ENCODE results near the gene C3orf80.
"Not testable (repeated sequence)": the region's sequence is repeated elsewhere in the genome, so short reads cannot be mapped to it uniquely, and the experiment has no call there.

C3orf80 gene

GRCh38 chr3:160224811-160225175, 429 bp upstream of the C3orf80 start:
- Mint-ChIP-seq H3K27me3 (peaks cover 54 to 56% of the 10 kb centered on the region in 2 donors), H3K4me1 (ENCODE audit: low read depth in 2 of 2) (peaks cover 10 to 12% of the 10 kb centered on the region in 2 donors), H3K9me3 (no peaks in the 10 kb centered on the region), H3K36me3 (ENCODE audit: insufficient read depth) (no peaks in the 10 kb centered on the region), H3K27ac (peak overlapping the region in 1 of 2 donors; percentile 59), H3K4me3 (peak overlapping the region; percentile 79 to 81)
- no peak for DNase-seq
- no peak for ATAC-seq (replicated peaks)

- Mint-ChIP-seq H3K4me1 (ENCODE audit: low read depth in 2 of 2) (peaks cover 10 to 12% of the 10 kb centered on the region in 2 donors), H3K9me3 (no peaks in the 10 kb centered on the region), H3K4me3 (peak overlapping the region; percentile 76 to 83), H3K27me3 (peaks cover 53 to 59% of the 10 kb centered on the region in 2 donors), H3K36me3 (ENCODE audit: insufficient read depth) (no peaks in the 10 kb centered on the region), H3K27ac (no peak overlapping the region)
- DNase-seq: no peak
- peak; percentile 3 for ATAC-seq (replicated peaks)
Measured at GRCh38 chr3:160226026-160226907, 1.0 kb downstream of the C3orf80 start.

GRCh38 chr3:160227419-160227818, 2.2 kb downstream of the C3orf80 start:
- H3K27me3 Mint-ChIP-seq: peaks cover 53 to 62% of the 10 kb centered on the region in 2 donors
- no peaks in the 10 kb centered on the region for H3K36me3 Mint-ChIP-seq (ENCODE audit: insufficient read depth)
- no peak overlapping the region for H3K4me3 Mint-ChIP-seq
- peaks cover 10 to 12% of the 10 kb centered on the region in 2 donors for H3K4me1 Mint-ChIP-seq (ENCODE audit: low read depth in 2 of 2)
- no peaks in the 10 kb centered on the region for H3K9me3 Mint-ChIP-seq
- DNase-seq (no peak), ATAC-seq (replicated peaks) (no peak)
- no peak overlapping the region for H3K27ac Mint-ChIP-seq

- H3K4me1 Mint-ChIP-seq (ENCODE audit: low read depth in 2 of 2): no peaks in the 10 kb centered on the region
- ATAC-seq (replicated peaks): no peak
- H3K27ac Mint-ChIP-seq: no peak overlapping the region
Measured at GRCh38 chr3:160232014-160232413, 6.8 kb downstream of the C3orf80 start.

GRCh38 chr3:160240719-160241118, 15.5 kb downstream of the C3orf80 start:
- H3K4me3 Mint-ChIP-seq; DNase-seq; H3K4me1 Mint-ChIP-seq (ENCODE audit: low read depth in 2 of 2); H3K9me3 Mint-ChIP-seq; H3K36me3 Mint-ChIP-seq (ENCODE audit: insufficient read depth); H3K27ac Mint-ChIP-seq; ATAC-seq (replicated peaks): not testable (repeated sequence)
- peaks cover 53 to 66% of the 10 kb centered on the region in 2 donors for H3K27me3 Mint-ChIP-seq

More at GRCh38 chr3:160232014-160232413, 6.8 kb downstream of the C3orf80 start:
- H3K9me3 Mint-ChIP-seq: no peaks in the 10 kb centered on the region
- H3K27me3 Mint-ChIP-seq: peaks cover 38 to 44% of the 10 kb centered on the region in 2 donors
- no peak overlapping the region for H3K4me3 Mint-ChIP-seq
- DNase-seq: no peak
- H3K36me3 Mint-ChIP-seq (ENCODE audit: insufficient read depth): no peaks in the 10 kb centered on the region

GRCh38 chr3:160245261-160245800, 20.1 kb downstream of the C3orf80 start:
- peaks cover 17 to 51% of the 10 kb centered on the region in 2 donors for H3K27me3 Mint-ChIP-seq
- H3K4me1 Mint-ChIP-seq (ENCODE audit: low read depth in 2 of 2): no peaks in the 10 kb centered on the region
- H3K4me3 Mint-ChIP-seq: no peak overlapping the region
- H3K27ac Mint-ChIP-seq: no peak overlapping the region
- H3K36me3 Mint-ChIP-seq (ENCODE audit: insufficient read depth): peaks cover 2% of the 10 kb centered on the region
- H3K9me3 Mint-ChIP-seq: peaks cover 0 to 4% of the 10 kb centered on the region in 2 donors
- DNase-seq (no peak), ATAC-seq (replicated peaks) (no peak)

- DNase-seq: no peak
- H3K36me3 Mint-ChIP-seq (ENCODE audit: insufficient read depth): peaks cover 2% of the 10 kb centered on the region
- no peak overlapping the region for H3K27ac Mint-ChIP-seq
- peaks cover 6 to 29% of the 10 kb centered on the region in 2 donors for H3K27me3 Mint-ChIP-seq
- no peak for ATAC-seq (replicated peaks)
- H3K4me3 Mint-ChIP-seq: no peak overlapping the region
- H3K4me1 Mint-ChIP-seq (ENCODE audit: low read depth in 2 of 2): no peaks in the 10 kb centered on the region
- H3K9me3 Mint-ChIP-seq: peaks cover 0 to 2% of the 10 kb centered on the region in 2 donors
Measured at GRCh38 chr3:160247766-160248165, 22.5 kb downstream of the C3orf80 start.

- Mint-ChIP-seq H3K27ac (no peak overlapping the region), H3K27me3 (peaks cover 0 to 4% of the 10 kb centered on the region in 2 donors), H3K9me3 (no peaks in the 10 kb centered on the region), H3K4me3 (no peak overlapping the region), H3K4me1 (ENCODE audit: low read depth in 2 of 2) (no peaks in the 10 kb centered on the region), H3K36me3 (ENCODE audit: insufficient read depth) (peaks cover 2% of the 10 kb centered on the region)
- ATAC-seq (replicated peaks) (no peak), DNase-seq (no peak)
Measured at GRCh38 chr3:160253298-160253697, 28.1 kb downstream of the C3orf80 start.

- Mint-ChIP-seq H3K4me3 (no peak overlapping the region), H3K36me3 (ENCODE audit: insufficient read depth) (no peaks in the 10 kb centered on the region), H3K9me3 (no peaks in the 10 kb centered on the region), H3K27me3 (no peaks in the 10 kb centered on the region), H3K4me1 (ENCODE audit: low read depth in 2 of 2) (no peaks in the 10 kb centered on the region), H3K27ac (no peak overlapping the region)
- ATAC-seq (replicated peaks) (no peak), DNase-seq (no peak)
Measured at GRCh38 chr3:160257606-160258005, 32.4 kb downstream of the C3orf80 start.

- Mint-ChIP-seq H3K36me3 (ENCODE audit: insufficient read depth) (no peaks in the 10 kb centered on the region), H3K27ac (no peak overlapping the region), H3K9me3 (no peaks in the 10 kb centered on the region), H3K27me3 (no peaks in the 10 kb centered on the region), H3K4me1 (ENCODE audit: low read depth in 2 of 2) (no peaks in the 10 kb centered on the region), H3K4me3 (no peak overlapping the region)
- ATAC-seq (replicated peaks) (no peak), DNase-seq (no peak)
Measured at GRCh38 chr3:160259589-160259988, 34.4 kb downstream of the C3orf80 start.

GRCh38 chr3:160260587-160261270, 35.5 kb downstream of the C3orf80 start:
- Mint-ChIP-seq H3K9me3 (no peaks in the 10 kb centered on the region), H3K27ac (no peak overlapping the region), H3K4me1 (ENCODE audit: low read depth in 2 of 2) (no peaks in the 10 kb centered on the region), H3K4me3 (no peak overlapping the region), H3K36me3 (ENCODE audit: insufficient read depth) (no peaks in the 10 kb centered on the region), H3K27me3 (no peaks in the 10 kb centered on the region)
- no peak for ATAC-seq (replicated peaks)
- DNase-seq: no peak

- H3K27ac Mint-ChIP-seq: no peak overlapping the region
- DNase-seq (no peak), ATAC-seq (replicated peaks) (no peak)
Measured at GRCh38 chr3:160265088-160265487, 39.9 kb downstream of the C3orf80 start.

More at GRCh38 chr3:160265088-160265487, 39.9 kb downstream of the C3orf80 start:
- Mint-ChIP-seq H3K4me3 (no peak overlapping the region), H3K9me3 (no peaks in the 10 kb centered on the region), H3K27me3 (no peaks in the 10 kb centered on the region), H3K4me1 (ENCODE audit: low read depth in 2 of 2) (no peaks in the 10 kb centered on the region), H3K36me3 (ENCODE audit: insufficient read depth) (no peaks in the 10 kb centered on the region)

Data from effector memory CD8-positive, alpha-beta T cell (primary cell).